Peyer's patch (tissue), 4 donors: ENCODE measurements around the gene KMT2A. TPM values are rescaled to one million over a fixed set of nuclear protein-coding genes. Genes with fewer than 3 reads are reported as not detected.
"Not testable (repeated sequence)": the region's sequence is repeated elsewhere in the genome, so short reads cannot be mapped to it uniquely, and the experiment has no call there.

ENCODE experiments used
- DNase-seq, 3 donors: peaks; one replicate each; pipeline ENCODE4 v3.0.0-alpha.2; 2017 to 2019
- H3K27ac ChIP-seq, 4 donors: fragments of 200-600 bp; sonication (generic); one replicate each; pipeline ENCODE4 v1.5.1; 2016 to 2019
- H3K27me3 ChIP-seq, 2 donors: fragments of 200-600 bp; sonication (generic); one replicate each; pipeline ENCODE4 v1.5.1; 2019
- H3K36me3 ChIP-seq, 3 donors: fragments of 200-600 bp; sonication (generic); one replicate each; pipeline ENCODE4 v1.5.1; 2016 to 2019
- H3K4me1 ChIP-seq, 4 donors: fragments of 200-600 bp; sonication (generic); one replicate each; pipeline ENCODE4 v1.5.1; 2016 to 2019
- H3K4me3 ChIP-seq, 4 donors: fragments of 200-600 bp; sonication (generic); 1 replicate in 3 of 4; 2 replicates in 1 of 4; pipeline ENCODE4 v1.5.1; 2016 to 2019; ENCODE audit warnings: mild to moderate bottlenecking in 1 of 4
- H3K9me3 ChIP-seq, 4 donors: fragments of 200-600 bp; sonication (generic); one replicate each; pipeline ENCODE4 v1.5.1; 2016 to 2019; ENCODE audit warnings: mild to moderate bottlenecking in 1 of 4
- POLR2A ChIP-seq, 2 donors: fragments of 450-650 bp; IDR thresholded peaks; one replicate each; pipeline ENCODE4 v1.5.1; 2017; ENCODE audit warnings: antibody characterized with exemption in 2 of 2, mild to moderate bottlenecking in 2 of 2, moderate library complexity in 2 of 2
- total RNA-seq, 4 donors: library from RNA; depleted of rRNA; stranded (reverse); fragments of >200 nt; gene quantifications; one replicate each; pipeline ENCODE4 v1.1.0, GENCODE V29; 2016
- TF ChIP-seq, protein P1 (sequence below), 6 experiments: fragments of 450-650 bp in 4 of 6; fragments of 200-600 bp in 2 of 6; sonication (generic) in 1 of 6; IDR thresholded peaks; one replicate each; pipeline ENCODE4 v1.5.1; 2017 to 2019; ENCODE audit warnings: antibody characterized with exemption in 6 of 6, mild to moderate bottlenecking in 3 of 6, moderate library complexity in 1 of 6

Gene KMT2A
- total RNA-seq, 4 donors from 2014 or later: 46.6 to 110 (median 74.3) TPM

DNA sequence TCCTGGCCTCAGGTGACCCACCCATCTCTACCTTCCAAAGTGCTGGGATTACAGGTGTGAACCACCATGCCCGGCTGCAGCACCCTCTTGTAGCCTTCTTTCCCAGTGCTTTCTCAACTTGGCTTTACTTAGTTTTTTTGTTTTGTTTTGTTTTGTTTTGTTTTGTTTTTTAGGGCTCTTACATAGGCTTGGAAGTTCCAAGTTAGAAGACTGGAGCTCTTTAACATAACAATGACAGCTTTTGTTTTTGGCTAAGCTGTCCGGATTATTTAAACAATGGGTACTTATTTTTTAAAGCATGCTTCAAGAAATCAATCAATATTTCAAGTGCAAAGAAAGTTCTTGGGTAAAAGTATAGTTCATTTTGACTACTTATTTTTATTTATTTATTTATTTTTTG, 25.9 kb downstream of the KMT2A start:
- no peak for DNase-seq
- no peaks in the 10 kb centered on the region for H3K9me3 ChIP-seq
- H3K36me3 ChIP-seq: no peaks in the 10 kb centered on the region
- TF ChIP-seq, protein P1, sequence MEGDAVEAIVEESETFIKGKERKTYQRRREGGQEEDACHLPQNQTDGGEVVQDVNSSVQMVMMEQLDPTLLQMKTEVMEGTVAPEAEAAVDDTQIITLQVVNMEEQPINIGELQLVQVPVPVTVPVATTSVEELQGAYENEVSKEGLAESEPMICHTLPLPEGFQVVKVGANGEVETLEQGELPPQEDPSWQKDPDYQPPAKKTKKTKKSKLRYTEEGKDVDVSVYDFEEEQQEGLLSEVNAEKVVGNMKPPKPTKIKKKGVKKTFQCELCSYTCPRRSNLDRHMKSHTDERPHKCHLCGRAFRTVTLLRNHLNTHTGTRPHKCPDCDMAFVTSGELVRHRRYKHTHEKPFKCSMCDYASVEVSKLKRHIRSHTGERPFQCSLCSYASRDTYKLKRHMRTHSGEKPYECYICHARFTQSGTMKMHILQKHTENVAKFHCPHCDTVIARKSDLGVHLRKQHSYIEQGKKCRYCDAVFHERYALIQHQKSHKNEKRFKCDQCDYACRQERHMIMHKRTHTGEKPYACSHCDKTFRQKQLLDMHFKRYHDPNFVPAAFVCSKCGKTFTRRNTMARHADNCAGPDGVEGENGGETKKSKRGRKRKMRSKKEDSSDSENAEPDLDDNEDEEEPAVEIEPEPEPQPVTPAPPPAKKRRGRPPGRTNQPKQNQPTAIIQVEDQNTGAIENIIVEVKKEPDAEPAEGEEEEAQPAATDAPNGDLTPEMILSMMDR (IDR thresholded peaks at IDR 0.05): no peak
- no peak overlapping the region for H3K4me3 ChIP-seq
- no peaks in the 10 kb centered on the region for H3K4me1 ChIP-seq
- H3K27ac ChIP-seq: no peak overlapping the region
- no peaks in the 10 kb centered on the region for H3K27me3 ChIP-seq

DNA sequence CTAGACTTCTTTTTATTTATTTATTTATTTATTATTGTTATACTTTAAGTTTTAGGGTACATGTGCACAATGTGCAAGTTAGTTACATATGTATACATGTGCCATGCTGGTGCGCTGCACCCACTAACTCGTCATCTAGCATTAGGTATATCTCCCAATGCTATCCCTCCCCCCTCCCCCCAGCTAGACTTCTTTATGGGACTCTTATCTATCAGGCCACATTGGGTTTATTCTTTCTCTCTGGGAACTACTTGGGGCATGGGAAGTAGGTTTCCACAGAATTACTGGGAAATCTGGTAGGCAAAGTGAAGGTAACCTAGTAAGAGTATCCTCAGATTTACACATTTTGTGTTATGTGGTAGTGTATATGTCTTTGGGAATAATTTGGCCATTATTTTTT, 32.7 kb downstream of the KMT2A start:
- H3K27ac ChIP-seq, H3K27me3 ChIP-seq, H3K9me3 ChIP-seq, H3K4me1 ChIP-seq, H3K4me3 ChIP-seq, DNase-seq: not testable (repeated sequence)
- peaks cover 0 to 22% (median 0%) of the 10 kb centered on the region in 3 donors for H3K36me3 ChIP-seq

DNA sequence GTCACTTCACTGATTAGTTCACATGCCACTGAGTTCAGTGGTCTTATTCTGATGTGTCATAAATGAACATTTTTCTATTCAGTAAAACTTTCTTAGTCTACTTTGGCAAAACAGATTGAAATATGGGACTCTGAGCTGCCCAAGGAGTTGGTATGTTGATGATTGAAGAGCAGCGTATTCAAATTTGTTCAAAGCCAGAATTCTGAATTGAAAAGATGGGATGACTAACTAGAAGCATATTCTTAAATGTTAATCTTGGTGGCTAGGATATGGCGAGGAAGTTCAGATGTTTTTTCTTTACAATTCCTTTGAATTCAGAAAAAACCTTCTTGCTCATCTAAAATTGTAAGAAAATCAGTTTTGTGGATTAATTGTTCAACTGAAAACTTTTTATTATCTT, 34.7 kb downstream of the KMT2A start:
- no peaks in the 10 kb centered on the region for H3K9me3 ChIP-seq
- peaks cover 0 to 22% (median 0%) of the 10 kb centered on the region in 3 donors for H3K36me3 ChIP-seq
- DNase-seq: no peak
- no peak overlapping the region for H3K4me3 ChIP-seq
- H3K4me1 ChIP-seq: no peaks in the 10 kb centered on the region
- H3K27ac ChIP-seq: no peak overlapping the region
- no peaks in the 10 kb centered on the region for H3K27me3 ChIP-seq
- TF ChIP-seq, protein P1 (IDR thresholded peaks at IDR 0.05): no peak
- TF ChIP-seq POLR2A (IDR thresholded peaks at IDR 0.05): no peak

DNA sequence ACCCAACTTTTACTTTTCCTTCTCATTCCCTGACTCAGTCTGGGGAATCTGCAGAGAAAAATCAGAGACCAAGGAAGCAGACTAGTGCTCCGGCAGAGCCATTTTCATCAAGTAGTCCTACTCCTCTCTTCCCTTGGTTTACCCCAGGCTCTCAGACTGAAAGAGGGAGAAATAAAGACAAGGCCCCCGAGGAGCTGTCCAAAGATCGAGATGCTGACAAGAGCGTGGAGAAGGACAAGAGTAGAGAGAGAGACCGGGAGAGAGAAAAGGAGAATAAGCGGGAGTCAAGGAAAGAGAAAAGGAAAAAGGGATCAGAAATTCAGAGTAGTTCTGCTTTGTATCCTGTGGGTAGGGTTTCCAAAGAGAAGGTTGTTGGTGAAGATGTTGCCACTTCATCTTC, 37.2 kb downstream of the KMT2A start:
- TF ChIP-seq, protein P1 (IDR thresholded peaks at IDR 0.05): no peak
- TF ChIP-seq POLR2A (IDR thresholded peaks at IDR 0.05): no peak
- peaks cover 0 to 46% (median 0%) of the 10 kb centered on the region in 3 donors for H3K36me3 ChIP-seq

DNA sequence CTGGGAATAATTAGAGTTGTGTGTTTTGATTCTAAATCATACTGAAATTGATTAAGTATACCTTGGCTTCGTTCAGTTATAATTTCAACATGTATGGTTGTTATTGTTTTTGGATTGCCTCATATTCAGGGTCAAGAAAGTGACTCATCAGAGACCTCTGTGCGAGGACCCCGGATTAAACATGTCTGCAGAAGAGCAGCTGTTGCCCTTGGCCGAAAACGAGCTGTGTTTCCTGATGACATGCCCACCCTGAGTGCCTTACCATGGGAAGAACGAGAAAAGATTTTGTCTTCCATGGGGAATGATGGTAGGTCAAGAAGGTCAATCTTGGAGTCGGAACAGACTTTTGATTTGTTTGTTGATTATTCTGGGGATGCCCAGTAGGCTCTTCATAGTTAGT, 40.4 kb downstream of the KMT2A start:
- DNase-seq: no peak
- peaks cover 0 to 77% (median 4%) of the 10 kb centered on the region in 3 donors for H3K36me3 ChIP-seq
- H3K27ac ChIP-seq: no peak overlapping the region
- no peak overlapping the region for H3K4me3 ChIP-seq
- no peaks in the 10 kb centered on the region for H3K27me3 ChIP-seq
- H3K4me1 ChIP-seq: no peaks in the 10 kb centered on the region
- TF ChIP-seq, protein P1 (IDR thresholded peaks at IDR 0.05): no peak
- TF ChIP-seq POLR2A (IDR thresholded peaks at IDR 0.05): no peak
- H3K9me3 ChIP-seq: no peaks in the 10 kb centered on the region

More for the DNA sequence above, 37.2 kb downstream of the KMT2A start:
- Histone ChIP-seq H3K27me3 (no peaks in the 10 kb centered on the region), H3K4me3 (no peak overlapping the region), H3K27ac (no peak overlapping the region), H3K4me1 (no peaks in the 10 kb centered on the region), H3K9me3 (no peaks in the 10 kb centered on the region)
- DNase-seq: no peak

DNA sequence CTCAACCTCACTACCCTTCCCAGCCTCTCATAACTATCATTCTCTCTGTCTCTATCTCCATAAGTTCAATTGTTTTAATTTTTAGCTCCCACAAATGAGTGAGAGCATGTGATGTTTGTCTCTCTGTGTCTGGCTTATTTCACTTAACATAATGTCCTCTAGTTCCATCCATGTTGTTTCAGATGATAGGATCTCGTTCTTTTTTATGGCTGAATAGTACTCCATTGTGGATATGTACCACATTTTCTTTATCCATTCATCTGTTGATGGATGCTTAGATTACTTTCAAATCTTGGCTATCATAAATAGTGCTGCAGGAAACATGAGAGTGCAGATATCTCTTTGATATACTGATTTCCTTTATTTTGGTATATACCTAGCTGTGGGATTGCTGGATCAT, 44.9 kb downstream of the KMT2A start:
- H3K27ac ChIP-seq, H3K27me3 ChIP-seq, DNase-seq, H3K9me3 ChIP-seq, H3K4me3 ChIP-seq, H3K4me1 ChIP-seq: not testable (repeated sequence)
- peaks cover 0 to 97% (median 4%) of the 10 kb centered on the region in 3 donors for H3K36me3 ChIP-seq

DNA sequence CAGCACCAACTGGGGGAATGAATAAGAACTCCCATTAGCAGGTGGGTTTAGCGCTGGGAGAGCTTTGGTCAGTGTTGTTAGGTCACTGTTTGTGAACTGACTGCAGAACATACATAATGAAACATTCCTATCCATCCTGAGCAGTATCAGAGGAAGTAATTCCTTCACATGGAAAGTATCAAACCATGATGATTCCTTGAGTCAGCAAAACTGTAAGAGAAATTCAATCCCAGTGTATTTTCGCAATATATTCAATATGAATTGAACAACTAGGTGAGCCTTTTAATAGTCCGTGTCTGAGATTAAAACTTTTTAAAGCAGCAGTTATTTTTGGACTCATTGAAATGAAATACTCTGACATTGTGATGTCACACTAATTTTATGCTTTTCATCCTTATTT, 48.1 kb downstream of the KMT2A start:
- Histone ChIP-seq H3K27ac (no peak overlapping the region), H3K9me3 (no peaks in the 10 kb centered on the region), H3K4me3 (no peak overlapping the region), H3K36me3 (peaks cover 0 to 90% (median 4%) of the 10 kb centered on the region in 3 donors), H3K4me1 (no peaks in the 10 kb centered on the region), H3K27me3 (no peaks in the 10 kb centered on the region)
- TF ChIP-seq POLR2A (IDR thresholded peaks at IDR 0.05): no peak
- TF ChIP-seq, protein P1 (IDR thresholded peaks at IDR 0.05): no peak
- DNase-seq: no peak
